ENCODE results near the gene MYOF. TPM values are rescaled to one million over a fixed set of nuclear protein-coding genes. Genes with fewer than 3 reads are reported as not detected.

MYOF gene
- total RNA-seq, 1 donor from 2014 or later, result 82.5 TPM

Other genes with a start within 250 kb of the MYOF start
- 0.13 TPM for gene CEP55, start 14.3 kb upstream of the MYOF start, total RNA-seq
- gene FFAR4, start 84.3 kb upstream of the MYOF start, total RNA-seq, result 0.08 TPM
- gene RBP4, start 118.9 kb upstream of the MYOF start, total RNA-seq, result 2.1 TPM
- gene PDE6C, start 130.2 kb upstream of the MYOF start, total RNA-seq, result not detected
- 21.1 TPM for gene FRA10AC1, start 220.3 kb upstream of the MYOF start, total RNA-seq